H1 (cell line): ENCODE measurements around the gene PNPLA1. TPM values are rescaled to one million over a fixed set of nuclear protein-coding genes. Genes with fewer than 3 reads are reported as not detected.

Experiments
- HDAC6 ChIP-seq: IDR thresholded peaks from one replicate; pipeline ENCODE4 v1.7.1; 2012; ENCODE audit warnings: low read depth, mild to moderate bottlenecking, inconsistent platforms, low read length, moderate library complexity
- KDM1A ChIP-seq: fragments of 200-600, 300-600 bp; sonication (generic); IDR thresholded peaks from 2 replicates; pipeline ENCODE4 v1.7.1; 2016; ENCODE audit warnings: mild to moderate bottlenecking, low read length, borderline replicate concordance
- RBBP5 ChIP-seq: IDR thresholded peaks from 2 replicates; pipeline ENCODE4 v1.7.1; 2012; ENCODE audit warnings: low read depth, mild to moderate bottlenecking, inconsistent platforms, low read length, moderate library complexity, borderline replicate concordance
- TAF7 ChIP-seq: optimal IDR thresholded peaks from 2 replicates; pipeline ENCODE3; 2011; ENCODE audit warnings: low read depth, mild to moderate bottlenecking, inconsistent platforms, low read length, moderate library complexity, borderline replicate concordance
- TCF12 ChIP-seq: IDR thresholded peaks from 2 replicates; pipeline ENCODE4 v1.6.1; 2011; ENCODE audit warnings: low read depth, mild to moderate bottlenecking, low read length
- polyA plus RNA-seq, 7 experiments: library from polyadenylated mRNA; depleted of rRNA in 3 of 7; stranded (reverse) in 5 of 7; unstranded in 2 of 7; fragments of >200 nt in 5 of 7; fragments of 200-250 nt in 2 of 7; gene quantifications; 1 replicate in 5 of 7; 2 replicates in 1 of 7; 4 replicates in 1 of 7; pipeline versions ENCODE4 v1.2.1 to v1.2.3, GENCODE V29; 2011 to 2013; ENCODE audit warnings: missing spikeins in 2 of 7, mixed read lengths in 2 of 7
- total RNA-seq: library from RNA; stranded (reverse); fragmentation: NEBNext Ultra II Directional; extraction: Animal tissue kit (Norgen Biotek cat#: 25700); gene quantifications from 2 replicates; pipeline ENCODE4 v1.2.1, GENCODE V29; 2021

The PNPLA1 gene
- total and polyA plus RNA-seq, 2 of the 8 experiments (the other 6 are each of a cell fraction or from before 2014, with no cell fraction given) = not detected

DNA sequence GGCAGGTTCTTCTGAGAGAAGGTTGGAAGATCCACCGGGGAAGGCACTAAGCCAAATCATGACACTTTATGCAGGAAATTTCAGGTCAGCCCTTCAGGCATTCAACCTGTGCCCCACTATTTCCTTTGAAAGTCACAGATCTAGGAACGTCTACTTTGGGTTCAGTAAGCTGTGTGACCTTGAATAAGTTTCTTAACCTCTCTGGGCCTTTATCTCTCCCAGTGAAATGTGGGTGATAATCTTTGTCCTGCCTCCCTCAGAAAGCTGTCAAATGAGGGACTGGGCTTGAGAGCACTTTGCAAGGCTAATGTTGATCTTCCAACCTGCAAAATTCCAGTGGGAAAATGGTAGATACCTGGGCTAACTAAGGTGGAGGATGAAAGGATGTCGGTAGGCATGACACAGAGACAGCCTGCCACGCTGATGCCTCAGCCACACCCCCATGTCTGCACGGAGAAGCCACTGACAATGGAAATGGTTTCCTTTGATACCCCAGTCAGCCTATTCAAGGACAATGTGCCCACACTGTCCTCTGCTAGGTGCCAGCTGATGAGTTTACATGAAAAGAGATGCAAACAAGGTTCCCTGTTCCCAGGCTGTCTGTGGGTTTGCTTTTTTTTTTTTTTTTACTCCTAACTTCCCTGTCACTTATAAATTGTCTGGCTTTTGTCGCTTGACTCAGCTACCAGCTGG is 57.5 kb downstream of the PNPLA1 start (continued):
- no peak for TF ChIP-seq TCF12
- TF ChIP-seq HDAC6 = no peak
- TF ChIP-seq RBBP5 = no peak
- TF ChIP-seq KDM1A = peak; percentile 97
- TF ChIP-seq TAF7 = no peak
